HL-60/S4 (cell line): ENCODE measurements around the gene OASL.
"Not testable (repeated sequence)": the region's sequence is repeated elsewhere in the genome, so short reads cannot be mapped to it uniquely, and the experiment has no call there.

Experiments used
- in situ Hi-C: fragments of 300-500 bp; cut with MboI; formaldehyde crosslinking; loops from 2 replicates; pipeline ENCODE4 v1.14.3; 2022; ENCODE audit warnings: low sequenced_read_pairs

The OASL gene, protein sequence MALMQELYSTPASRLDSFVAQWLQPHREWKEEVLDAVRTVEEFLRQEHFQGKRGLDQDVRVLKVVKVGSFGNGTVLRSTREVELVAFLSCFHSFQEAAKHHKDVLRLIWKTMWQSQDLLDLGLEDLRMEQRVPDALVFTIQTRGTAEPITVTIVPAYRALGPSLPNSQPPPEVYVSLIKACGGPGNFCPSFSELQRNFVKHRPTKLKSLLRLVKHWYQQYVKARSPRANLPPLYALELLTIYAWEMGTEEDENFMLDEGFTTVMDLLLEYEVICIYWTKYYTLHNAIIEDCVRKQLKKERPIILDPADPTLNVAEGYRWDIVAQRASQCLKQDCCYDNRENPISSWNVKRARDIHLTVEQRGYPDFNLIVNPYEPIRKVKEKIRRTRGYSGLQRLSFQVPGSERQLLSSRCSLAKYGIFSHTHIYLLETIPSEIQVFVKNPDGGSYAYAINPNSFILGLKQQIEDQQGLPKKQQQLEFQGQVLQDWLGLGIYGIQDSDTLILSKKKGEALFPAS

DNA sequence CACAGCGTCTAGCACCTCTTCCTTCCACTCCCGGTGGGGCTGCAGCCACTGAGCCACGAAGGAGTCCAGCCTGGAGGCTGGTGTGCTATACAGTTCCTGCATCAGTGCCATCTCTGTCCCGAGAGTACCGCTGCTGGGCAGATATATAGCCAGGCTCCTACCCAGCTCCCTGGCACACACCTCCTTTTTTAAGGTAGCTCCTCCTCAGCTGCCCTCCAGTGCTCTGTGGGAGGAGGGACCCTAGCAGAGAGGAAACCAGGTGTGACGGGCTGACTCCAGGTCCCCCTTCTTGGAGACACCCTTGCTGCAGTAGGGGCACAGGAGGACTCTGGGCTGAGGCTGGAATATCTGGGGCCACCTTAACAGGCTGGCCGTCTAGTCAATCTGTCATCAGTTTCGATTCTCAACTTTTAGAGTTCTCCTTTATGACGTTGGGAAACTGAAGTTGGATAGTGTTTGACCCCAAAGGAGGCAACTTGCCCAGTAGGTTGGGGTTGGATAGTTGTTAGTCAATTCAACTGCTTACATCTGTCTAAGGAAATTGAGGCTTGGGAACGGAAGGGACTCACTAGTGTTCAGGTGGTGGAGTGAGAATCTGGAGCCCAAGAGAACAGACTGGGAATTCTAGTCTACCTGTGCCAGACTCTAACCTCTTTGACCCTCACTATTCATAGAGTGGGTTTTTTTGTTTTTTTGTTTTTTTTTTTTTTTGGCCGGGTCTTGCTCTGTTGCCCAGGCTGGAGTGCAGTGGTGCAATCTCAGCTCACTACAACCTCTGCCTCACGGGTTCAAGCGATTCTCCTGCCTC lies at the start of gene OASL:
OASL (minus strand) TSS at position 386 of the 808 bp plus-strand sequence; CDS start at position 111, 275 bp downstream.
- in situ Hi-C loops, result no loop called here

GRCh38 chr12:121088195-121088585 lies 49.1 kb upstream of the OASL start:
- in situ Hi-C loops, result no loop called here

DNA sequence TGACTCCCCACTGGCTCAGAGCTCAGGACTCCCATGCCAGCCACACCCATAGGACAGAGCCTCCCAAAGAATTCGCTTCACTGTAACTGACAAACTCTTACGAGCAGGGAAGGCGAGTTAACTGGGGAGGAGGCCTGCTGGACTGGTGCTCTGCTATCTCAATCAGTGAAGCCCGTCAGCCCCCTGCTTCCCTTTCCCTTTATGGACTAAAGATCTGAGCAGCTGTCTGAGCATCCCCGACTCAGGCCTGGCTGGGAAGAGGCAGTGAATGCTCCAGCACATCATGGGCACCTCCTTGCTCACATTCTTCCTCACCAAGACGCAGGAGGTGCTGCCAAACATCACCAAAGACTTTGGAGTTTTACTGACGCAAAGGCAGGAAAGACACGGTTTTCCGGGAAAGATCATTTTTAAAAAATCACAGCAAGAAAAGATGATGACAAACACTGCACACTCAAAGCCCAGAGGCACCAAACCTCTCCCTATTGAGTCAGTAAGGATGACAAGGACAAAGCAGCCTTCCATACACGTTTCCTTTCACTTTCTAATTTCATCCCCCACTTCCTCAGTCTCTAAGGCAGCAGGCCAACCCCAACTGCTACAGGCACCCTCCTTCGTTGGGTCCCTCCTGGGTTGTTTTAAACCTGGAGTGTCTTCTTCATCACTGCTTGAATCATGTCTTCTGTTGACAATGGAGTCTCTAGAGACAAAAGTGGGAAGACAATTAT lies 48.6 kb upstream of the OASL start:
- in situ Hi-C loops, result no loop called here

DNA sequence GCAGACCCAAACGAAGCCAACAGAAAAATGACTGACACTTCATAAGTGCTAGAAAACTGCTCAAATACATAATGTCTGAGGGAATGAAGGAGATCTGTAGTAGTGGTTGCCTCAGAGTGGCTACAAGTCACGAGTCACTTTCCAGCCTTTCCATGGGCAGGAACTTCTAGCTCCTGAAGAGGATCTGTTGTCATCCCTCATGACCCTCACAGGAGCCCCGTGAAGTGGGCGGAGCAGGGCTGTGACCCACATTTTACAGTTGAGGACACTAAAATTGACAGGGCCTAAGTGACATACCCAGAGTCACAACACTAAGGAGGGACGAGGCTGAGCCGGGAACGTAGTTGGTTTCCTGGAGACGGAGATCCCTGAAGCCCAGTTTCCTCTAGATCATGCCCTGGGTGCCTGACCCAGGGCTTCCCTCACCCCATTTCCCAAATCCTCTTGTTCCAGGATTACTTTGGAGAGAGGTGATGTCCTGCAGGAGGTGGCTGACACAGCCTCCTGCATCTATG lies 47.8 kb upstream of the OASL start:
- in situ Hi-C loops, result no loop called here

- in situ Hi-C loops, result no loop called here
These were observed 46.7 kb upstream of the OASL start for GRCh38 chr12:121085506-121086353.

DNA sequence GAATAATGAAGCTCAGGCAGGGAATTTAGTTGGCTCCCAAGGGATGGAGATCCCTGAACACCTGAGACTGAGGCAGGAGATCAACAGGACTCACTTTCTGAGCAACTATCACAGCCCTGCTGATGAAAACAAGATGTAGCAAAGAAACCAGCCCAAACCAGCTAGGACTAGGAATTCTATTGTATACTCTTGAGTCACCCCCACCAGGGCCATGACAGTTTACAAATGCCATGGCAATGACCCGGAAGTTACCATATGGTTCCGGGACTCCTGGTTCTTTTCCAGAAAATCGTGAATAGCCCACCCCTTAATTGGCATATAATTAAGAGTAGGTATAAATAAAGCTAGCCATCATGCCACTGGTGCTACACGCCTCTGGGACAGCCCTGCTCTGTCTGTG lies 46.0 kb upstream of the OASL start:
- in situ Hi-C loops, result no loop called here

DNA sequence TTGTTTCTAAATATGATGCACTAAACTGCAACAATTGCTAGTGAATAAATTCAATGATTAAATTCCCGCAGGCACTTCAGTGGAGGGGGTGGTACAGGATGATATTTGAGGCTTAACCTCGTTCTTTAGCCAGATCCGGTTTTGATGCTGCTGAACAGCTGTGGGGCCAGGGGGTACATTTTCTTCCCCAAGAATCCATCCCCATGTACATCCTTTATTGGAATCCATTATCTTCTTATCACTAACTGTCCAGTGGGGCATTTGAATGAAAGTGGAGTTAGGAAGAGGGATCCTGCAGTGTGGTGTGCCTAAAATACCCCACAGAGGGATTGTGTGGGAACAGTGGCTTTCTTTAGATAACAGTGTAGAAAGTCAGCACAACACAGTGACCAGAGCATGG lies 45.2 kb upstream of the OASL start:
- in situ Hi-C loops, result no loop called here

- in situ Hi-C loops, result no loop called here
These were observed 41.9 kb upstream of the OASL start for GRCh38 chr12:121080909-121081308.

DNA sequence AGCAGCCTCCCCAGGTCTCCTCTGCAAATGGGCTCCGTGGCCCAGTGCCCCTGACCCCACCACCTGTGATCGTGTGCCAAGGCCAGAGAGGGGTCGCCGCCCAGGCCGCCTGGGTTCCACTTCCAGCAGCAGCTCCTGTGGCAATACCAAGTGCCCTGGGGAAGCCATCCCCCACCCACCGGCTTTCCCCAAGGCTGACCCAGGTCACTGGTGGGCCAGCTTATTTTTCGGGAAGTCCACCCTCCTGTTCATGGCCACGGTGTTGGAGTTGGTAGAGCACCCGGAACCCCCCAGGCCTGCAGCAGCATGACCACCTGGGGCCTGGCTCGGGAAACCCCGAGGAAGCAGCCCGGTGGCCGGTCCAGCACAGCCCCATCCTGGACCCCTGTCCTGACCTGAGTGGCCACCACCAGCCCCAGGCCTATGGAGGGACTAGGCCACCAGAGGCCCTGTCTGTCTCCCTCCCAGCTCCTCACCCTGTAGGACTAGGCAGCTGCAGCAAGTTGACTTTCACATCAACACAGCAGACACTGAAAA lies 40.8 kb upstream of the OASL start:
- in situ Hi-C loops, result no loop called here

- in situ Hi-C loops, result not testable (repeated sequence)
These were observed 38.4 kb upstream of the OASL start for GRCh38 chr12:121077440-121077839.

DNA sequence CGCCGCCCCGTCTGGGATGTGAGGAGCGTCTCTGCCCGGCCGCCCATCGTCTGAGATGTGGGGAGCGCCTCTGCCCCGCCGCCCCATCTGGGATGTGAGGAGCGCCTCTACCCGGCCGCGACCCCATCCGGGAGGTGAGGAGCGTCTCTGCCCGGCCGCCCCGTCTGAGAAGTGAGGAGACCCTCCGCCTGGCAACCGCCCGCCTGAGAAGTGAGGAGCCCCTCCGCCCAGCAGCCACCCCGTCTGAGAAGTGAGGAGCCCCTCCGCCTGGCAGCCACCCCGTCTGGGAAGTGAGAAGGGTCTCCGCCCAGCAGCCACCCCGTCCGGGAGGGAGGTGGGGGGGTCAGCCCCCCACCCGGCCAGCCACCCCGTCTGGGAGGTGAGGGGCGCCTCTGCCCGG lies 36.9 kb upstream of the OASL start:
- in situ Hi-C loops, result not testable (repeated sequence)

GRCh38 chr12:121072147-121072546 lies 33.1 kb upstream of the OASL start:
- in situ Hi-C loops, result loop anchor here (25.0 kb wide), 1 partner anchor 365 kb away; no protein-coding TSS in a partner anchor

DNA sequence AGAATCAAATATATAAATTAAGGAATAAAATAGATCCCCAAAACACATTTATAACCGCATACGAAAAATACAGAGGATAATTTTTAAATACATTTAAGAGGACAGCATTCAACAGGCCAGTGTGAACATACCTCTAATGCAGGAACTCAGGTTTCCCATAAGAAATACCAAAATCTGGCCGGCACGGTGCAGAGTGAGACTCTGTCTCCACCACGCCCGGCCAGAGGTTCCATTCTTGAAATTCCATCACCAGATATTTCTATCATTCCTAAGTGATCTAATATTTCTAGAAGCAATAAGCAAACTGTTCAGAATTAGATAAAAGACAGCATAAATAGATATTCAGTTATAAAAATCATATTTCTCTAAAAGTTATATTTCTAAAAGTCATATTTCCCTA lies 30.2 kb upstream of the OASL start:
- in situ Hi-C loops, result loop anchor here (25.0 kb wide), 1 partner anchor 368 kb away; no protein-coding TSS in a partner anchor

DNA sequence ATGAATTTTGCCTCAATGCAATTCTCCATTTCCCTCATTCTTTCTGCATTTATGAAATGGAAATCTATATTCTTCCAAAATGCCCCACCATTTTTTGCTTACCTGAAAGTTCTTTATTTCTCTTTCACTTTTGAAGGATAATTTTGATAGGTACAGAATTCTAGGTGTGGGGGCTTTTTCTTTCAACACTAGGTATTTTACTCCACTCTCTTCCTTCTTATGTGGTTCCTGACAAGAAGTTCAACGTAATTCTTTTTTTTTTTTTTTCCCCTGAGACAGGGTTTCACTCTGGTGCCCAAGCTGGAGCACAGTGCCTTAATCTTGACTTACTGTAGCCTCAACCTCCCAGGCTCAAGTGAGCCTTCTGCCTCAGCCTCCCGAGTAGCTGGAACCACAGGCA lies 26.3 kb upstream of the OASL start:
- in situ Hi-C loops, result loop anchor here (25.0 kb wide), 1 partner anchor 372 kb away; no protein-coding TSS in a partner anchor

GRCh38 chr12:121064586-121064985 lies 25.5 kb upstream of the OASL start:
- in situ Hi-C loops, result loop anchor here (25.0 kb wide), 1 partner anchor 373 kb away; no protein-coding TSS in a partner anchor

GRCh38 chr12:121064116-121064515 lies 25.1 kb upstream of the OASL start:
- in situ Hi-C loops, result loop anchor here (25.0 kb wide), 1 partner anchor 373 kb away; no protein-coding TSS in a partner anchor

DNA sequence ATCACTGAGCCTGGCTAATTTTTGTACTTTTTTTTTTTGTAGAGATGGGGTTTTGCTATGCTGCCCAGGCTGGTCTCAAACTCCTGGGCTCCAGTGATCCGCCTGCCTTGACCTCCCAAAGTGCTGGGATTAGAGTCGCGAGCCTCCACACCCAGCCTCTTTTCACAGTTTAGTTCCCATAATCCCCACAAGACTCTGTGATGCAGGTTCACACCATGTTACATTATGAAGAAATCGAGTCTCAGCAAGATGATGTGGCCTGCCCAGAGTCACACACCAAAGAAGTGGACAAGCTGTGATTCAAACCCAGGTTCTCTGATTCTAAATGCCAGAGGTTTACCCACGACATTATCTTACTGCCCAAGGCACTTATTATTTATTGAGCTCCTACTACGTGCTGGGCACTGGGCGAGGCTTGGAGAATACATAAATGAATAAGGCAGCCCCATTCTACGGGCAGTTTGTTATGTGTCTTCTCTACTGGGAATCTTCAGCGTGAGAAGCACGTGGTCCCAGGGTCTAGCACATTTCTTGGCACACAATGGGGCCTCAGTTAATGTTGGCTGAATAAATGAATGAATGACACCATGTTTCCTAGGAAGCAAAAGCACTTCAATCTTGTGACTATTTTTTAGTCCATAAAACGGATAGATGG lies 23.5 kb upstream of the OASL start:
- in situ Hi-C loops, result loop anchor here (25.0 kb wide), 1 partner anchor 375 kb away; no protein-coding TSS in a partner anchor

DNA sequence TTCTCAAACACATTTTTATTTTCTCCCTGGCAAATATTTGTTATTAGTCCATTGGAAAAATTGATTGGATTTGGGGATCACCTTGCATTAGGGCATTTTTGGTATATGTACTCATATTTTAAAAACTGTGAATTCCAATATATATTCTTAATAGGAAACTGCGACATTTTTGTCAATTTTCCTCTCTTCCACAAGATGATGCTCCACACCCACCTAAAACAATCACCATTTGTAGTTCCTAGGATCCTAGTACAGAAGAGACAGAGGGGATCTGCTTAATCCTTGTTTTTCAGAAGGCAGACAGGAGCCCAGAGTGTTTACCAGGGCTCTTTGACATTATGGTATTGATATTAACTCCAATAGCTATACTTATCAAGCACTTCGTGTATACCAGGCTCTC lies 22.8 kb upstream of the OASL start:
- in situ Hi-C loops, result loop anchor here (25.0 kb wide), 1 partner anchor 375 kb away; no protein-coding TSS in a partner anchor
